Uterus (tissue), 2 donors: ENCODE data around the gene NECTIN1.

Experiments
- CTCF ChIP-seq, 4 experiments: fragments of 200-600 bp in 2 of 4; fragments of 450-650 bp in 2 of 4; sonication (generic) in 2 of 4; IDR thresholded peaks; one replicate each; pipeline ENCODE4 v1.5.1; 2016 to 2019; ENCODE audit warnings: antibody characterized with exemption in 4 of 4, mild to moderate bottlenecking in 2 of 4, moderate library complexity in 1 of 4
- POLR2A ChIP-seq, 2 donors: fragments of 450-650 bp; IDR thresholded peaks; one replicate each; pipeline ENCODE4 v1.6.1; 2016; ENCODE audit warnings: antibody characterized with exemption in 2 of 2, mild to moderate bottlenecking in 1 of 2, moderate library complexity in 1 of 2

GRCh38 chr11:119750056-119750455 is 21.1 kb upstream of the NECTIN1 start:
- TF ChIP-seq CTCF (IDR thresholded peaks at IDR 0.05), result no peak
- no peak for TF ChIP-seq POLR2A (IDR thresholded peaks at IDR 0.05)
